ENCODE results near the gene RMI1.
A peak's percentile ranks its signal among the peaks of the same experiment; 100 is the strongest.
"Not testable (repeated sequence)": the region's sequence is repeated elsewhere in the genome, so short reads cannot be mapped to it uniquely, and the experiment has no call there.

The RMI1 gene

DNA sequence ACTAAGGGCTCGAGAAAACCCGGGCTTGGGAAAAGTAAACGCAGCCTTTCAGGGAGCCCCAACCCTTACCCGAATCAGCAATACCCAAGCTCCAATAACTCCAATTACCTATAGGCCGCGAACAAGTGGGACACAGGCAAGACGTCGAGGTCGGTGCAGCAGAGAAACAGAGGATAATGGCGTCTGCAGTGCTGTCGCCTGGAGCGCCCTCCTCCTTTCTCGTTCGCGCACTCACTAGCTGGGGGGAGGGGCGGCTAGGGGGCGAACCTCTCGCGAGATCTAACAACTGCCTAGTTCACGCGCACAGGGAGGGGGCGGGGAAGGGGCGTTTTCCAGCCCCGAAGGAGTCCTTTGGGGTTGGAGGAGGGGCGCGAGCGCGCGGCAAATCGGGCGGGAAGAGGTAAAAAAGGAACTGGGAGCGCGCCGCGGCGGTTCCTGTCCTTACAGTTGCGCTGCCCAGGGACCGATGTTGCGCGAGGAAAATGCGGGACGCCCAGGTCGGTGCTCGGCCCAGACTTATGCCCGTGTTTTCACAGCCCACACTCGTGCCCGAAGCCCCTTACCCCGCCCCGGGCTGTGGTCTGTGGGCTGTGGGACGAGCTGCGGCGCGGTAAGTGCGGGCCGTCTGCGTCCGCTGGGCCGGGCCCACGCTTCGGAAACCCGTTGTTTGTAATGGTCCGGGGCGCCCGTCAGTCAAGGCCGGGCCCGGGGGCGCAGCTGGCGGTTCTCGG, at the start of gene RMI1:
Gene RMI1, plus strand, starts transcription at position 411 of the 731 bp plus-strand sequence. CDS start 20,182 bp downstream, outside the sequence.
- DNase-seq (ENCODE audit: low read depth in 2 of 2): peak; percentile 98 to 99

GRCh38 chr9:83930881-83931280, 49.7 kb upstream of the RMI1 start:
- DNase-seq (ENCODE audit: low read depth in 2 of 2): no peak

- no peak for DNase-seq (ENCODE audit: low read depth in 2 of 2)
Observed at GRCh38 chr9:83932011-83932410, 48.6 kb upstream of the RMI1 start.

DNA sequence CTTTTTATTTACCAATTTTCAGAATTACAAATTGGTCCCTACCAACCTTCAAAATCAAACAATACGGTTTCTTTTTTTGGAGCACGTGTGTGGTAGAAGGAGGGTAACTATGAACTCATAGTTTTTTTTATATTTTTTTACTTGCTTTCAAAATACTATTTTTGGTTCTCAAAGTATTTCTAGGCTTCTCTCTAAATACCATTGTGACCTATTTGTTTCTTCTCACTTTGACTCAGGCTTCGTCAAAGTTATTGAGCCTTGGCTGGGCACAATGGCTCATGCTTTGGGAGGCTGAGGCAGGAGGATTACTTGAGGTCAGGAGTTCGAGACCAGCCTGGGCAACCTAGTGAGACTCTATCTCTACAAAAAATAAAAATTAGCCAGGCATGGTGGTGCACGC, 47.8 kb upstream of the RMI1 start:
- no peak for DNase-seq (ENCODE audit: low read depth in 2 of 2)

DNA sequence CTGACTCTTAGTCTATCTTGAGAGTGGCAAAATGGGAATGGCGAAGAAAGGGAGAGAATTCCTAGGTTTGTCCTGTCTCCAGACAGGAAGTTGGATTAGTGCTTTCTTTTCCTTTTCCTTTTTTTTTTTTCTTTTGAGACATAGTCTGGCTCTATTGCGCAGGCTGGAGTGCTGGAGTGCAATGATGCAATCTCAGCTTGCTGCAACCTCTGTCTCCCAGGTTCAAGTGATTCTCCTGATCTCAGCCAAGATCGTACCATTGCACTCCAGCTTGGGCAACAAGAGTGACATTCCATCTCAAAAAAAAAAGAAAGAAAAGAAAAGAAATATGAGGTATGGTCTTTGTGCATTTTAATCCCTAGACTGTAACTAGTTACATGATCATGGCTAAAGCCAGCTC, 46.8 kb upstream of the RMI1 start:
- DNase-seq (ENCODE audit: low read depth in 2 of 2): no peak

DNA sequence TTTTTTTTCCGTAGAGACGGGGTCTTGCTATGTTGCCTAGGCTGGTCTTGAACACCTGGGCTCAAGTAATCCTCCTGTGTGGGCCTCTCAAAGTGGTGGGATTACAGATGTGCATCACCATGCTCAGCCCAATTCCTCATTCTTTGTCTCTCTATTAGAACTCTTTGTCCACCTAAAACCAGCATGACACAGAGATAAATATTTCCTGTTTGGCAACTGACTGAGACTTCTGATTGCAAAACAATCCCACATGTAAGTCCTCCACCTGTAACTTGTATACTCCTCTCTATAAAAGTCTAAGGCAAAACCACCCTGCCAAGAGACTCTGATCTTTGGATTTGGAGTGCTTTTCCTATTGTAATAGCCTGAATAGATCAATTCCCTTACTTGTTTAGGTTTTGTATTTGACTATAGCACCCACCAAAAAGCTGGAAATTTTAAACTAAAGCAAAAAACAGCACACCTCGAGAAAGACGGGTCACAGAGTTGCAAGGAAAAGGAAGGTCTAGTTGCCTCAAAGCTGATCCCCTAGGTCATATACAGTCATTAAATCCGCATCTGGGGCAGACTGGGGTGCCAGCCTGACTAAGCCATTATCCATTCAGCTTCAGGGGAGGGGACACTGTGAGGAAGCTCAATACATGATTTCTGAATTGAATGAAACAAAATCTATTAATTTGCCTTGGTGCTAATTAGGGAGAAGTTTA, 45.9 kb upstream of the RMI1 start:
- DNase-seq (ENCODE audit: low read depth in 2 of 2): no peak

DNA sequence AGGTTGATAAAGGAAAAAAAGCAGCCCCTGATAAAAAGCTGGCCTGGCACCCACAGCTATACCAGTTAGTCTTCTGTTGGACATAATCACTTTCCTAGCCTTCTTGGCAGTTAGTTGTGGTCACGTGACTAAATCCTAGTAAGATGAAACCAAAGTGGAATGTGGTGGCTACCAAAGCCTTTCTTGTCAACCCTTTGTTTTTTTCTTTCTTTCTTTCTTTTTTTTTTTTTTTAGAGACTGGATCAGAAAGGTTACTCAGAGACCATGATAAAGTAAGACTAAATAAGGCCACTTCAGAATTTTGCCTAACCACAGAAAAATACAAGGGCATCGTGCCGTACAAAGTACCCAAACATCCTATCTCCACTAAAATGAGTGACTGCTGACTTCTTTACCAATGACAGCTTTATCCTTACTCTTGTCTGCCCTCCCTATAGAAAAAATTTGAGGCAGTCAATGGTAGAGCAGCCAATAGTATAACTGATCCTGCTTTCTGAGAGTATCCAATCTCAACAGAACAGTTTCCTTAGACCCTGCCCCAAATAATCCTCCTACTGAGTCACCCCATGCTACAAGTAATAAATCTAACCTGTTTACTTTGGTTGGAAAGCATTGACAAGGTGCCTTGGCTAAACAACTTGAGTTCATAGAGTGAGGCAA, 45.2 kb upstream of the RMI1 start:
- no peak for DNase-seq (ENCODE audit: low read depth in 2 of 2)

DNA sequence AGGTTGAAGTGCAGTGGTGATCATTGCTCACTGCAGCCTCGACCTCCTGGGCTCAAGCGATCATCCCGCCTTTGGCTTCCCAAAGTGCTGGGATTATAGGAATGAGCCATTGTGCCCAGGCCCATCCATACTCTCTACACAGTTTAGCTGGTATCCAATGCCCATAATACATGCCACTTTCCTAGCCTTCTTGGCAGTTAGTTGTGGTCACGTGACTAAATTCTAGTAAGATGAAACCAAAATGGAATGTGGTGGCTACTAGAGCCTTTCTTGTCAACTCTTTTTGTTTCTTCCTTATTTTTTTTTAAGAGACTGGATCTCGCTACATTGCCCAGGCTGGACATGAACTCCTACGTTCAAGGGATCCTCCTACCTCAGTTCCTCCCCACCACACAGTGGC, 44.1 kb upstream of the RMI1 start:
- DNase-seq (ENCODE audit: low read depth in 2 of 2): no peak

DNA sequence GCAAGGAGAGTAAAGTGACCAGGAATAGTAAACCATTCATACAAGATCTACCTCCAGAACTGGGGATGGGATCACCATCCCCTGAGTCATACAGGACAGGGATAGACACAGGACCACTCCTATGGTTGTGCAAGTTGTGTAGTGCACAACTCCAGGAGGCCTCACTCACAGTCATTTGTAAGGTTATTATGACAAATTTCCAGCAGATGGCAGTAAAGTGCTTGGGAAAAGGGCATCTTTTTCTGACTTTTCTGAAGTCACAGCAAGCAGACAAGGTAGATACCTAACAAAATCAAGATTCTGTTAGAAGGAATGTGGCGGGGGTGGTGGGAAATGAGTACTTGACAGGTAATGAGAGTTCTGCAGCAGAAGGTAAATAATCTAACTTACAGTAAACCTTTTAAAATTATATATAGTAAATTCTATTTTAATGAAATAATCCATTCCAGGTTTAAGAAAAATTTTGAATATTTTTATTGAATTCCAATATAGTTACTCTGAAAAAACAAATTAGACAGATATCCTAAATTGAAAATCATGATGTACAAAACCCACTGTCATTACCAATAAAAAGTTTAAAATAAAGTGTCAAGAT, 42.6 kb upstream of the RMI1 start:
- no peak for DNase-seq (ENCODE audit: low read depth in 2 of 2)

DNA sequence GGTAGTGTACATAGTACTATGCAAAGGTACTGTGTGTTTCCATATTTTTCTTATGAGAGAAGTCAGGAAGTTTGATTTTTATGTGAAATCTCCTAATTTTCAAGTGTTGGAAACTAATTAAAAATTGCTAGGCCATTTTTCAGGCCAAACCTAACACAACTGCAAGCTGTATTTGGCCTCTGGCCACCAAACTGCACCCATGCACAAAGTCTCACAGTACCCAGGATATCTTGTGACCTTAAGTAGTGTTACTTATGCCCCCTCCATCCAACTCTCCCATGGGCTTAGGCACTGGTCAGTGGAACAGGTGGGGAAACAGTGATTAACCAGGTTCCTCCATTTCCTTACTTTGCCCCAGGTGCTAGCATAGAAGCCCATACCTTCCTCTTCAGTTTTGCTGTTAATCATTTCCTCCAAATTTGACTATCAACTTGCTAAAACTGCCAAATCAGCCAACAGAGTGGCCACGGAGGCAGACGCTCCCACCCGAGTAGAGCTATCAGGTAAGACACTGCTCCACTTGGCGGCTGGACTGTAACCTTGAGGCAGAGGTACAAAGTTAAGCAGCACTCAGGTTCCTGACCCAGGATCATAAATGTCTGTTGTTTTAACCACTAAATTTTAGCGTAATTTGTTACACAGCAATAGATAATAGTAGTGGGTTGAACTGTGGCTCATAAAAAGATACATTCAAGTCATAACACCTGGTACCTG, 39.9 kb upstream of the RMI1 start:
- no peak for DNase-seq (ENCODE audit: low read depth in 2 of 2)

GRCh38 chr9:83948096-83948495, 32.5 kb upstream of the RMI1 start:
- not testable (repeated sequence) for DNase-seq (ENCODE audit: low read depth in 2 of 2)

DNA sequence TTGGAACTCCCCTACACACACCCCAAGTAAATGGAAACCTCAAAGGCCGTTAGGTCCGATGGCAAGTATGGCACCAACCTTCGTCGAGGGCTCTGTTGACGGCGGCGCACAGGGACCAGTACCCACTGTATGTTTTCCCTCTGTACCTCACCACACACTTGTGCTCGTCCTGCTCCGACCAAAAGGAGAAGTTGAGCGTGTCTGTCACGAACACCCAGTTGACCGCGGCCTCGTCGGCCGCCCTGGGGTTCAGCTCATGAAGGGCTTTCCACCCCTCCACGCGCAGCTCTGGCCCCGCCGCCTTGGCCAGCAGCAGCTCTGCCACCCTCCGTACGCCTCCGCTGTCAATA, 24.5 kb upstream of the RMI1 start:
- DNase-seq (ENCODE audit: low read depth in 2 of 2): no peak

GRCh38 chr9:83956436-83957247, 24.0 kb upstream of the RMI1 start:
- DNase-seq (ENCODE audit: low read depth in 2 of 2): no peak

GRCh38 chr9:83957248-83957513, 23.4 kb upstream of the RMI1 start:
- no peak for DNase-seq (ENCODE audit: low read depth in 2 of 2)

DNA sequence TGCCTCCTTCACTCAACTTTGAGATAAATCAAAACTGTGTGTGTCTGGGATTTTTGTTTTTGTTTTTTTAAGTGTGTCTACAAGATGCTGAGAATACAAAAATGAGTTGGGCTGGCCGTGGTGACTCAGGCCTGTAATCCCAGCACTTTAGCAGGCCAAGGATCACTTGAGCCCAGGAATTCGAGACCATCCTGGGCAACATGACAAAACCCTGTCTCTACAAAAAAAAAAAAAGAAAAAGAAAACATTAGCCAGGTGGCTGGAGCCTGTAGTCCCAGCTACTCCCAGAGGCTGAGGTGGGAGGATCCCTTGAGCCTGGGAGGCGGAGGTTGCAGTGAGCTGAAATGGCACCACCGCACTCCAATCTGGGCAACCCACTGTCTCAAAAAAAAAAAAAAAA, 21.5 kb upstream of the RMI1 start:
- no peak for DNase-seq (ENCODE audit: low read depth in 2 of 2)

DNA sequence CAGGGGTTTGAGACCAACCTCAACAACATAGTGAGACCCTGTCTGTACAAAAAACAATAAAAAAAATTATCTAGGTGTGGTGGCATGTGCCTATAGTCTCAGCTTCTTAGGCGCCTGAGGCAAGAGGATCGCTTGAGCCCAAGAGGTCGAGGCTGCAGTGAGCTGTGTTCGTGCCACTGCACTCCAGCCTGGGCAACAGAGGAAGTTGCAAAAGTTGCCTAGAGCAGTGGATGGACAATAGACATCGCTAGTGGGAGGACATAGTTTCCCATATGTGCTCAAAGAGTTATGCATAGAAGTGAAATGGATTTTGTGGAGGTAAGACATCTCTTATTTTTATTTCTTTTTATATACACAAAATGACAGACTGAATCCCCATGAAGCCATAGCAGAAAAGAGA, 19.6 kb upstream of the RMI1 start:
- no peak for DNase-seq (ENCODE audit: low read depth in 2 of 2)

- DNase-seq (ENCODE audit: low read depth in 2 of 2): no peak
Observed at GRCh38 chr9:83962165-83962564, 18.4 kb upstream of the RMI1 start.

DNA sequence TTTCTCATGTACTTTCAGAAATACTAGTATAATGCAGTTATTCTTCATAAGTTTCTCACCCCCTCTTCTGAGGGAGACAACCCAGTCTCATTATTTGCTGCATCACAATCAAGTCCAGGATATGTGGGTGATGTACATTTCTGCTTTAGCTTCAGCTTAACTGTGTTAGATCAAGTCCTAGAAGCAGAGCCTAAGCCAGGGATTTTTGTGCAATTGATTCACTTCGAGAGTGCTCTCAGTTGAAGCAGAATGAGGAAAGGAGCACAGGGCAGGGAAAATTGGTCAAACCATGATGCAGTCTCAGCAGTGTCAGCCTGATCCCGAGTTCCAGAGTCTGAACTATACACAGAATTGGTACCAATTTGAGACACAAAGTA, 15.6 kb upstream of the RMI1 start:
- no peak for DNase-seq (ENCODE audit: low read depth in 2 of 2)

- no peak for DNase-seq (ENCODE audit: low read depth in 2 of 2)
Observed at GRCh38 chr9:83965350-83966208, 15.0 kb upstream of the RMI1 start.

GRCh38 chr9:83966209-83966582, 14.4 kb upstream of the RMI1 start:
- no peak for DNase-seq (ENCODE audit: low read depth in 2 of 2)

DNA sequence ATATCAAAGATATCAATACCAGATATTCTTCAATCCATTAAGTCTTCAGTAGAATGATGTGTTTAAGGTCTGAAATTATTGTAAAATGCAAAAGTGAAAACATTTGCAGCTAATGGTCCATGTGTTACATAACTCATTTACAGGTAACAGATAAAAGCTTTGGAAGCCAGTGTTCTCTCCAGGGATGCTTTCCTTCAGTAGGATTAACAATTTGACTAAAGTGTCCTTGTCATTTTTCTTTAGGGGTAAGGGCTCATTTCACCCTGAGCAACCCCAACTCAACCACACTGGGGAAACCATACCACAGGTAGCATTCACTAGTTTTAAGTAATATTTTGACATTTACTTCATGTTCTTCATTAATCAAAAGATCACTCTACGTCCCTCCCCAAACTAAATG, 13.5 kb upstream of the RMI1 start:
- DNase-seq (ENCODE audit: low read depth in 2 of 2): no peak
